OCI-LY3 (cell line): ENCODE measurements around the gene CAV1.
A peak's percentile ranks its signal among the peaks of the same experiment; 100 is the strongest.

Experiments
- H2AFZ ChIP-seq: fragments of 200-600, 300-600 bp; shearing (Covaris generic); 2 replicates; pipeline ENCODE4 v1.6.0; 2014; ENCODE audit warnings: antibody characterized with exemption, low read depth, low read length
- H3K27ac ChIP-seq: fragments of 200-600, 300-600 bp; sonication (generic); 2 replicates; pipeline ENCODE4 v1.5.1; 2014; ENCODE audit warnings: mild to moderate bottlenecking, low read length, moderate library complexity, mixed read lengths
- H3K27me3 ChIP-seq: fragments of 200-600, 300-600 bp; sonication (generic); 2 replicates; pipeline ENCODE4 v1.6.1; 2014; ENCODE audit warnings: low read depth, low read length, mixed read lengths
- H3K36me3 ChIP-seq: fragments of 200-600, 300-600 bp; sonication (generic); replicated peaks from 2 replicates; pipeline ENCODE3; 2014; ENCODE audit warnings: low read depth, low read length, mixed read lengths
- H3K4me1 ChIP-seq: fragments of 300-600, 200-600 bp; sonication (generic); 2 replicates; pipeline ENCODE4 v1.6.1; 2014; ENCODE audit warnings: low read length, mixed read lengths
- H3K4me2 ChIP-seq: fragments of 200-600, 300-600 bp; sonication (generic); 2 replicates; pipeline ENCODE4 v1.6.1; 2014; ENCODE audit warnings: low read length, mixed read lengths
- H3K4me3 ChIP-seq: fragments of 300-600, 200-600 bp; sonication (generic); 2 replicates; pipeline ENCODE4 v1.5.1; 2014; ENCODE audit warnings: antibody characterized with exemption, mild to moderate bottlenecking, low read length, moderate library complexity
- H3K79me2 ChIP-seq: fragments of 300-600, 200-600 bp; shearing (Covaris generic); 2 replicates; pipeline ENCODE4 v1.6.1; 2014; ENCODE audit warnings: mild to moderate bottlenecking, low read length, mixed read lengths
- H3K9ac ChIP-seq: fragments of 300-600, 200-600 bp; shearing (Covaris generic); 2 replicates; pipeline ENCODE4 v1.6.0; 2014; ENCODE audit warnings: mild to moderate bottlenecking, low read length, moderate library complexity
- H3K9me3 ChIP-seq: fragments of 200-600, 300-600 bp; shearing (Covaris generic); 2 replicates; pipeline ENCODE4 v1.6.1; 2014; ENCODE audit warnings: low read length, mixed read lengths; ENCODE audit not compliant: insufficient read depth
- H4K20me1 ChIP-seq: fragments of 200-600, 300-600 bp; sonication (generic); 2 replicates; pipeline ENCODE4 v1.6.1; 2016; ENCODE audit warnings: low read length, mixed read lengths; ENCODE audit not compliant: insufficient read depth
- EZH2phosphoT487 ChIP-seq: fragments of 200-600 bp; shearing (Covaris generic); IDR thresholded peaks from 2 replicates; pipeline ENCODE4 v1.6.1; 2018; ENCODE audit warnings: antibody characterized with exemption, mixed run types, low read depth
- TF ChIP-seq, protein P1 (sequence below): fragments of 200-600, 300-600 bp; sonication (generic); IDR thresholded peaks from 2 replicates; pipeline ENCODE4 v1.5.1; 2014; ENCODE audit warnings: antibody characterized with exemption, low read length, low read depth

Gene CAV1

DNA sequence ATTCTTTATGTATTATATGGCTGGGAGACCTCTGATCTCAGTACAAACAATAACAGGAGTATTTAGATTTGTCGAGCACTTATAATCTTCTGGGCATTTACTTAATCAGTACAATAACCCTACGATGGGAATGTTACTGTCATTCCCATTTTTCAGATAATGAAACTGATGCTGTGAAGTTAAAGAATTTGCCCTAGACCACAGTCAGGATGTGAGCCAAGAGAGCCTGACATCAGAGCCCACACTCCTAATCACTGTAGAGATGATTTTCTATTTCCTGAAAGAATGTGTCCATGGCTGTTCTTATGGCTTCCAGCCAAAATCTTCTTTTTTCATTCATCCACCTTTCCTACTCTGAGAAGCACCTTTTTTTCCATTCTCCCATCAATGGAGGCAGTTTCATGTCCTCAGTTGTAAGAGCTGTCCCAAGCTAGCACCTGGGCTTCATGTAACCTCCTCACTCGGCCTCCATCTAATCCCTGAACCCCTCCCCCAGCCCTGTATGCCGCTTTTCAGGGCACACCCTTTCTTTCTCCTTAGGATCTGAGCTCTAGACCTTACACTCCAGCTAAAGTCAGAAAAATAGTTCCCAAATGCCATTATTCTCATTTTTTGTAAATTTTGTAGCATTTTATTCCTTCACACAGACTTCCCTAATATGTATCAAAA lies 12.2 kb upstream of the CAV1 start:
- H3K27me3 ChIP-seq, result no peaks in the 10 kb centered on the region
- H3K4me3 ChIP-seq, result peak overlapping the region; percentile 77
- peak overlapping the region; percentile 95 for H2AFZ ChIP-seq
- H3K9me3 ChIP-seq, result no peaks in the 10 kb centered on the region
- H3K4me1 ChIP-seq, result peaks cover 30% of the 10 kb centered on the region
- H3K36me3 ChIP-seq, result no peaks in the 10 kb centered on the region
- no peaks in the 10 kb centered on the region for H3K79me2 ChIP-seq
- TF ChIP-seq, protein P1, sequence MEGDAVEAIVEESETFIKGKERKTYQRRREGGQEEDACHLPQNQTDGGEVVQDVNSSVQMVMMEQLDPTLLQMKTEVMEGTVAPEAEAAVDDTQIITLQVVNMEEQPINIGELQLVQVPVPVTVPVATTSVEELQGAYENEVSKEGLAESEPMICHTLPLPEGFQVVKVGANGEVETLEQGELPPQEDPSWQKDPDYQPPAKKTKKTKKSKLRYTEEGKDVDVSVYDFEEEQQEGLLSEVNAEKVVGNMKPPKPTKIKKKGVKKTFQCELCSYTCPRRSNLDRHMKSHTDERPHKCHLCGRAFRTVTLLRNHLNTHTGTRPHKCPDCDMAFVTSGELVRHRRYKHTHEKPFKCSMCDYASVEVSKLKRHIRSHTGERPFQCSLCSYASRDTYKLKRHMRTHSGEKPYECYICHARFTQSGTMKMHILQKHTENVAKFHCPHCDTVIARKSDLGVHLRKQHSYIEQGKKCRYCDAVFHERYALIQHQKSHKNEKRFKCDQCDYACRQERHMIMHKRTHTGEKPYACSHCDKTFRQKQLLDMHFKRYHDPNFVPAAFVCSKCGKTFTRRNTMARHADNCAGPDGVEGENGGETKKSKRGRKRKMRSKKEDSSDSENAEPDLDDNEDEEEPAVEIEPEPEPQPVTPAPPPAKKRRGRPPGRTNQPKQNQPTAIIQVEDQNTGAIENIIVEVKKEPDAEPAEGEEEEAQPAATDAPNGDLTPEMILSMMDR, result no peak
- TF ChIP-seq EZH2phosphoT487, result no peak
- peak overlapping the region; percentile 94 for H3K4me2 ChIP-seq
- H3K27ac ChIP-seq, result peak overlapping the region; percentile 64
- peak overlapping the region; percentile 63 for H3K9ac ChIP-seq
- no peaks in the 10 kb centered on the region for H4K20me1 ChIP-seq

DNA sequence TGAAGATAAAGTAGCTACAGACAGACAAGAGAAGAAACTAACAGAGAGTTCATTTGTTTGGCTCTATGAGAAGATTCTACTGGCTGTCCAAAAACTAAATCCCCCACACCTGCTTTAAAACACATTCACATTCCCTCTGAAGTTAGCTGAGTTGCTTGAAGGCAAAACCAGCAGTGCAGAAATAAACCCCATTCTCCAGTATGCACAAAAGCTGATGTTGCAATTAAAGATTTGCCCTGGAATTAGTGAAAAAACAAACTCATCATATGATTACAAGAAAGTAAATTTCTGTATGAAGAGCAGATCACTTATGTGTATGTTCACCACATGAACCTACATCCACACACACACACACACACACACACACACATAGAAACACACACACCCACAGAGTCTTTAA lies 9.3 kb upstream of the CAV1 start:
- Histone ChIP-seq H3K9me3 (no peaks in the 10 kb centered on the region), H3K36me3 (no peaks in the 10 kb centered on the region), H3K9ac (no peak overlapping the region), H3K27me3 (no peaks in the 10 kb centered on the region), H2AFZ (no peak overlapping the region), H3K4me2 (no peak overlapping the region), H3K79me2 (no peaks in the 10 kb centered on the region), H3K4me1 (peaks cover 25% of the 10 kb centered on the region), H4K20me1 (no peaks in the 10 kb centered on the region), H3K27ac (no peak overlapping the region), H3K4me3 (no peak overlapping the region)
- TF ChIP-seq EZH2phosphoT487, result no peak
- TF ChIP-seq, protein P1, result no peak

- Histone ChIP-seq H3K9ac (no peak overlapping the region), H3K4me1 (peaks cover 20% of the 10 kb centered on the region), H3K27ac (no peak overlapping the region), H4K20me1 (no peaks in the 10 kb centered on the region), H3K27me3 (no peaks in the 10 kb centered on the region), H2AFZ (no peak overlapping the region), H3K79me2 (no peaks in the 10 kb centered on the region), H3K4me2 (no peak overlapping the region), H3K4me3 (no peak overlapping the region), H3K36me3 (no peaks in the 10 kb centered on the region), H3K9me3 (no peaks in the 10 kb centered on the region)
- TF ChIP-seq EZH2phosphoT487, result no peak
- TF ChIP-seq, protein P1, result no peak
Observed at GRCh38 chr7:116516324-116516723, 8.5 kb upstream of the CAV1 start.

DNA sequence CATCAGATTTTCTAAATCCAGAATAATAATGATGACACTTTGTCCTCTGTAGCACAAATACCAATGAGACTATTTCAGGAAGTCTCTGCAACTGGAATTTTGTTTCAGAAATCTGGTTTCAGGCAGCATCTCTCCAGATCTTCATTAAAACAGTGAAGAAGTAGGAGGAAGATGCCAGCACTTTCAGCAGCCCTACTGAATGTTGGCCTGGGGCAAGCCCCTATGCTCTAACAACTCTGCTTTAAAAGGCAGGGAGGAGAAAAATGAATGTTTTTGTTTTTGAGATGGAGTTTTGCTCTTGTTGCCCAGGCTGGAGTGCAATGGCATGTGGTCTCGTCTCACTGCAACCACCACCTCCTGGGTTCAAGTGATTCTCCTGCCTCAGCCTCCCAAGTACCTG lies 7.2 kb upstream of the CAV1 start:
- Histone ChIP-seq H3K36me3 (no peaks in the 10 kb centered on the region), H2AFZ (no peak overlapping the region), H3K27ac (no peak overlapping the region), H3K4me3 (no peak overlapping the region), H3K79me2 (no peaks in the 10 kb centered on the region), H3K4me2 (no peak overlapping the region), H3K27me3 (no peaks in the 10 kb centered on the region), H3K4me1 (peaks cover 10% of the 10 kb centered on the region), H3K9me3 (no peaks in the 10 kb centered on the region), H3K9ac (no peak overlapping the region), H4K20me1 (no peaks in the 10 kb centered on the region)
- TF ChIP-seq, protein P1, result no peak
- TF ChIP-seq EZH2phosphoT487, result no peak
